Naive thymus-derived CD8-positive, alpha-beta T cell (primary cell): Measurements from ENCODE around the gene RP2. TPM values are rescaled to one million over a fixed set of nuclear protein-coding genes. Genes with fewer than 3 reads are reported as not detected.

Experiments used
- polyA plus RNA-seq, 3 donors: library from polyadenylated mRNA; unstranded; fragments of 300-500 nt; fragmentation: Illumina TruSeq; gene quantifications; one replicate each; pipeline ENCODE4 v1.2.3, GENCODE V29; 2021
- total RNA-seq, 8 experiments: library from RNA in 2 of 8; stranded (reverse) in 2 of 8; gene quantifications; one replicate each; pipeline ENCODE4 v1.2.3 and lab custom pipeline; 2021 to 2026

Gene RP2
- total and polyA plus RNA-seq, 5 experiments from 2014 or later, result 3.7 to 7.5 (median 4.1) TPM

Other genes with a start within 250 kb of the RP2 start
- 1 to 10 TPM; 2.8 to 3.6 TPM for gene SLC9A7, start 77.9 kb upstream of the RP2 start, total RNA-seq
- 1 to 10 TPM in 1 of 3 donors, under 1 TPM in 2; 0.33 to 1.3 (median 0.40) TPM for gene SLC9A7, start 77.9 kb upstream of the RP2 start, polyA plus RNA-seq
- under 1 TPM; 0.26 to 0.47 TPM for gene JADE3, start 75.4 kb downstream of the RP2 start, total RNA-seq
- not detected for gene JADE3, start 75.4 kb downstream of the RP2 start, polyA plus RNA-seq
- not detected for gene RGN, start 241.4 kb downstream of the RP2 start, total RNA-seq
- not detected for gene RGN, start 241.4 kb downstream of the RP2 start, polyA plus RNA-seq